Prostate gland (tissue), 2 donors: ENCODE measurements around the gene TIMM9. TPM values are rescaled to one million over a fixed set of nuclear protein-coding genes. Genes with fewer than 3 reads are reported as not detected.

Experiments used
- DNase-seq: peaks from one replicate; pipeline ENCODE4 v3.0.0-alpha.2; 2019; ENCODE audit warnings: low spot score
- H3K27ac ChIP-seq, 2 donors: fragments of 200-600 bp; sonication (generic); 2 replicates each; pipeline ENCODE4 v1.5.1; 2017 to 2019
- H3K27me3 ChIP-seq: fragments of 200-600 bp; sonication (generic); replicated peaks from 2 replicates; pipeline ENCODE4 v1.5.1; 2019; ENCODE audit not compliant: insufficient read depth
- H3K36me3 ChIP-seq, 2 donors: fragments of 200-600 bp; sonication (generic); 1 replicate in 1 of 2; 2 replicates in 1 of 2; pipeline versions ENCODE4 v1.5.1 to v1.8.1; 2017 to 2019
- H3K4me1 ChIP-seq: fragments of 200-600 bp; sonication (generic); replicated peaks from 2 replicates; pipeline ENCODE4 v1.5.1; 2019
- H3K4me3 ChIP-seq, 2 donors: fragments of 200-600 bp; sonication (generic); 2 replicates each; pipeline ENCODE4 v1.5.1; 2017 to 2019
- H3K9me3 ChIP-seq: fragments of 200-600 bp; sonication (generic); 2 replicates; pipeline ENCODE4 v1.5.1; 2017
- POLR2A ChIP-seq: fragments of 450-650 bp; IDR thresholded peaks from one replicate; pipeline ENCODE4 v1.6.1; 2016; ENCODE audit warnings: antibody characterized with exemption, mild to moderate bottlenecking
- POLR2AphosphoS5 ChIP-seq: sonication (generic); formaldehyde crosslinking; IDR thresholded peaks from one replicate; pipeline ENCODE4 v1.6.1; 2017; ENCODE audit warnings: antibody characterized with exemption
- WGBS: methylation state at CpG from one replicate; pipeline ENCODE4 v1.1.5; 2018; 5-methylcytosine and 5-hydroxymethylcytosine counted together
- intact Hi-C: fragments of 100-400 bp; cut with DNase I; formaldehyde crosslinking; loops from one replicate; pipeline ENCODE4 v1.14.2; 2022
- total RNA-seq, 2 donors: library from RNA; depleted of rRNA; stranded (reverse); fragments of >200 nt; gene quantifications; one replicate each; pipeline ENCODE4 v1.1.0, GENCODE V29; 2016
- TF ChIP-seq, protein P1 (sequence below), 4 experiments: fragments of 200-600 bp in 2 of 4; fragments of 450-650 bp in 2 of 4; sonication (generic) in 2 of 4; IDR thresholded peaks; 1 replicate in 3 of 4; 2 replicates in 1 of 4; pipeline ENCODE4 v1.5.1; 2016 to 2019; ENCODE audit warnings: antibody characterized with exemption in 4 of 4, mild to moderate bottlenecking in 2 of 4, moderate library complexity in 2 of 4

Gene TIMM9
- total RNA-seq, 2 donors from 2014 or later: 50.4 to 51.4 TPM

DNA sequence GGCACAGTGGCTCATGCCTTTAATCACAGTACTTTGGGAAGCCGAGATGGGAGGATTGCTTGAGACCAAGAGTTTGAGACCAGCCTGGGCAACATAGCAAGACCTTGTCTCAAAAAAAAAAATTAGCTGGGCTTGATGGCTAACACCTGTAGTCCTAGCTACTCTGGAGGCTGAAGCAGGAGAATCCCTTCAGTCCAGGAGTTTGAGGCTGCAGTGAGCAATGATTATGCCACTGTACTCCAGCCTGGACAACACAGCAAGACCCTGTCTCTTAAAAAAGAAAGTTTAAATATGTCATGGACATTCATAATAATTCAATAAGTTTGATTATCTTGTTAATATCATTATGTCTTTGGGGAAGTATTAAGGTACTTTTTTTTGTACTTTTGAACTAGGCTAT is 39.1 kb upstream of the TIMM9 start:
- 88% methylated on average over 1 of the region's 1 CpG for WGBS

DNA sequence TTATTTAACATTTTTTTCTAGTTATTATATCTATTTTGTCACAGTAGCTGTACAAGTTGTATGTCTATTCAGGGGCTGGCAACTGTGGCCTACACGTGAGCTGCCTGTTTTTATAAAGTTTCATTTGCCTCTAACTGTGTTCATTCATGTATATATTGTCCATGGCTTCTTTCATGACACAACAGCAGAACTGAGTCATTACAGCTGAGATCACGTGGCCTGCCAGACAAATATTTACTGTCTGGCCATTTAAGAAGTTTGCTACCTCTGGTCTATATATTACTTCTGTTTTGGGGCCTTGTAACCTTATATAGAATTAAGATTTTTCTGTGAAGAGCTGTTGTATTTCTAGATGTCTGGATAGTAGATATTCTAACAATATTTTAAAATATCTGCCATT is 38.1 kb upstream of the TIMM9 start:
- Histone ChIP-seq H3K9me3 (no peaks in the 10 kb centered on the region), H3K4me3 (no peak overlapping the region), H3K36me3 (peaks cover 0 to 5% of the 10 kb centered on the region in 2 donors), H3K27ac (no peak overlapping the region), H3K27me3 (no peaks in the 10 kb centered on the region), H3K4me1 (no peaks in the 10 kb centered on the region)
- intact Hi-C loops: no loop called here
- WGBS: 78% methylated on average over 2 of the region's 2 CpGs
- no peak for TF ChIP-seq POLR2AphosphoS5
- TF ChIP-seq POLR2A: no peak
- TF ChIP-seq, protein P1, sequence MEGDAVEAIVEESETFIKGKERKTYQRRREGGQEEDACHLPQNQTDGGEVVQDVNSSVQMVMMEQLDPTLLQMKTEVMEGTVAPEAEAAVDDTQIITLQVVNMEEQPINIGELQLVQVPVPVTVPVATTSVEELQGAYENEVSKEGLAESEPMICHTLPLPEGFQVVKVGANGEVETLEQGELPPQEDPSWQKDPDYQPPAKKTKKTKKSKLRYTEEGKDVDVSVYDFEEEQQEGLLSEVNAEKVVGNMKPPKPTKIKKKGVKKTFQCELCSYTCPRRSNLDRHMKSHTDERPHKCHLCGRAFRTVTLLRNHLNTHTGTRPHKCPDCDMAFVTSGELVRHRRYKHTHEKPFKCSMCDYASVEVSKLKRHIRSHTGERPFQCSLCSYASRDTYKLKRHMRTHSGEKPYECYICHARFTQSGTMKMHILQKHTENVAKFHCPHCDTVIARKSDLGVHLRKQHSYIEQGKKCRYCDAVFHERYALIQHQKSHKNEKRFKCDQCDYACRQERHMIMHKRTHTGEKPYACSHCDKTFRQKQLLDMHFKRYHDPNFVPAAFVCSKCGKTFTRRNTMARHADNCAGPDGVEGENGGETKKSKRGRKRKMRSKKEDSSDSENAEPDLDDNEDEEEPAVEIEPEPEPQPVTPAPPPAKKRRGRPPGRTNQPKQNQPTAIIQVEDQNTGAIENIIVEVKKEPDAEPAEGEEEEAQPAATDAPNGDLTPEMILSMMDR (IDR thresholded peaks at IDR 0.05): no peak
- DNase-seq: no peak

More for the DNA sequence above, 39.1 kb upstream of the TIMM9 start:
- TF ChIP-seq, protein P1 (IDR thresholded peaks at IDR 0.05): no peak
- no peak for TF ChIP-seq POLR2AphosphoS5
- TF ChIP-seq POLR2A: no peak
- no peak for DNase-seq
- Histone ChIP-seq H3K4me3 (no peak overlapping the region), H3K27ac (no peak overlapping the region), H3K9me3 (no peaks in the 10 kb centered on the region), H3K4me1 (no peaks in the 10 kb centered on the region), H3K27me3 (no peaks in the 10 kb centered on the region), H3K36me3 (peaks cover 0 to 5% of the 10 kb centered on the region in 2 donors)
- intact Hi-C loops: no loop called here

GRCh38 chr14:58464652-58465051 is 37.3 kb upstream of the TIMM9 start:
- Histone ChIP-seq H3K36me3 (peaks cover 0 to 5% of the 10 kb centered on the region in 2 donors), H3K9me3 (no peaks in the 10 kb centered on the region)
- 51% methylated on average over 8 of the region's 8 CpGs for whole genome bisulfite sequencing

GRCh38 chr14:58463147-58463546 is 35.8 kb upstream of the TIMM9 start:
- no peak for DNase-seq
- TF ChIP-seq POLR2AphosphoS5 (no peak), POLR2A (no peak)
- TF ChIP-seq, protein P1 (IDR thresholded peaks at IDR 0.05): no peak
- Histone ChIP-seq H3K36me3 (no peaks in the 10 kb centered on the region), H3K4me3 (no peak overlapping the region), H3K9me3 (no peaks in the 10 kb centered on the region), H3K4me1 (no peaks in the 10 kb centered on the region), H3K27me3 (no peaks in the 10 kb centered on the region), H3K27ac (no peak overlapping the region)
- intact Hi-C loops: no loop called here
- 98% methylated on average over 2 of the region's 2 CpGs for WGBS

More at GRCh38 chr14:58464652-58465051, 37.3 kb upstream of the TIMM9 start:
- H3K4me3 ChIP-seq: no peak overlapping the region
- no peaks in the 10 kb centered on the region for H3K4me1 ChIP-seq
- TF ChIP-seq POLR2AphosphoS5 (no peak), POLR2A (no peak)
- TF ChIP-seq, protein P1 (IDR thresholded peaks at IDR 0.05): no peak
- intact Hi-C loops: no loop called here
- no peaks in the 10 kb centered on the region for H3K27me3 ChIP-seq
- no peak for DNase-seq
- no peak overlapping the region for H3K27ac ChIP-seq

DNA sequence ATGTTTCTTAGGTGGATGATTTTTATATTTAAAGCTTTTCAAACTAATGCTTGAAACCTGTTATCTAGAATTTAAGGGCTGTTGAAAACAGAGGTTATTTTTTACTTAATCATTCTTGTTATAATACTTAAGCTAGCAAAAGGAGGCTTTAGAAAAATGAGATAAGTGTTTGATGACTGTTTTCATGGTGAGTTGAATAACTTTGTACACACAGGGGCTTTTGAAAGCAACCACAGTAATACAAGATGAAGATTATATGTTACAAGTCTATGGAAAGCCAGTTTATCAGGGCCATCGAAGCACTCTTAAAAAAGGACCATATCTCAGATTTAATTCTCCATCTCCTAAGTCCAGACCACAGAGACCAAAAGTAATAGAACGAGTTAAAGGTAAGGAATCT is 33.4 kb upstream of the TIMM9 start:
- Histone ChIP-seq H3K4me1 (no peaks in the 10 kb centered on the region), H3K4me3 (no peak overlapping the region), H3K36me3 (peaks cover 0 to 2% of the 10 kb centered on the region in 2 donors), H3K27ac (no peak overlapping the region), H3K9me3 (no peaks in the 10 kb centered on the region), H3K27me3 (no peaks in the 10 kb centered on the region)
- TF ChIP-seq POLR2AphosphoS5: no peak
- TF ChIP-seq, protein P1 (IDR thresholded peaks at IDR 0.05): no peak
- TF ChIP-seq POLR2A: no peak
- no peak for DNase-seq
- intact Hi-C loops: no loop called here
- WGBS: 83% methylated on average over 2 of the region's 2 CpGs
